ENCODE results near the gene RANBP17.

RANBP17 gene

GRCh38 chr5:170843870-170844269, 17.9 kb upstream of the RANBP17 start:
- 88 to 100% methylated on average over 2 of the region's 2 CpGs for WGBS, 2 experiments
- Histone ChIP-seq H3K4me3 (ENCODE audit: insufficient read depth, low read depth, low read length) (no peak overlapping the region), H3K36me3 (ENCODE audit: control insufficient read depth, insufficient read depth, low read length) (no peaks in the 10 kb centered on the region), H3K27ac (ENCODE audit: insufficient read depth, low read depth, low read length, poor library complexity, severe bottlenecking) (no peak overlapping the region), H3K4me1 (ENCODE audit: control insufficient read depth, insufficient read depth, low read length) (no peaks in the 10 kb centered on the region), H3K9me3 (ENCODE audit: control insufficient read depth, low read length) (no peaks in the 10 kb centered on the region), H3K27me3 (ENCODE audit: control insufficient read depth, insufficient read depth, low read length, poor library complexity, severe bottlenecking) (no peaks in the 10 kb centered on the region)

GRCh38 chr5:170844651-170845050, 17.2 kb upstream of the RANBP17 start:
- no peaks in the 10 kb centered on the region for H3K9me3 ChIP-seq (ENCODE audit: control insufficient read depth, low read length)
- WGBS, 2 experiments: 69 to 72% methylated on average over 2 of the region's 2 CpGs
- no peaks in the 10 kb centered on the region for H3K36me3 ChIP-seq (ENCODE audit: control insufficient read depth, insufficient read depth, low read length)
- no peaks in the 10 kb centered on the region for H3K27me3 ChIP-seq (ENCODE audit: control insufficient read depth, insufficient read depth, low read length, poor library complexity, severe bottlenecking)
- H3K27ac ChIP-seq (ENCODE audit: insufficient read depth, low read depth, low read length, poor library complexity, severe bottlenecking): no peak overlapping the region
- H3K4me1 ChIP-seq (ENCODE audit: control insufficient read depth, insufficient read depth, low read length): no peaks in the 10 kb centered on the region
- H3K4me3 ChIP-seq (ENCODE audit: insufficient read depth, low read depth, low read length): no peak overlapping the region

- no peaks in the 10 kb centered on the region for H3K4me1 ChIP-seq (ENCODE audit: control insufficient read depth, insufficient read depth, low read length)
- no peak overlapping the region for H3K27ac ChIP-seq (ENCODE audit: insufficient read depth, low read depth, low read length, poor library complexity, severe bottlenecking)
- H3K36me3 ChIP-seq (ENCODE audit: control insufficient read depth, insufficient read depth, low read length): no peaks in the 10 kb centered on the region
- no peaks in the 10 kb centered on the region for H3K27me3 ChIP-seq (ENCODE audit: control insufficient read depth, insufficient read depth, low read length, poor library complexity, severe bottlenecking)
- H3K4me3 ChIP-seq (ENCODE audit: insufficient read depth, low read depth, low read length): no peak overlapping the region
- no peaks in the 10 kb centered on the region for H3K9me3 ChIP-seq (ENCODE audit: control insufficient read depth, low read length)
These were observed 15.4 kb upstream of the RANBP17 start for GRCh38 chr5:170846416-170846815.

GRCh38 chr5:170846846-170847245, 15.0 kb upstream of the RANBP17 start:
- H3K4me1 ChIP-seq (ENCODE audit: control insufficient read depth, insufficient read depth, low read length): no peaks in the 10 kb centered on the region
- no peaks in the 10 kb centered on the region for H3K9me3 ChIP-seq (ENCODE audit: control insufficient read depth, low read length)
- H3K27ac ChIP-seq (ENCODE audit: insufficient read depth, low read depth, low read length, poor library complexity, severe bottlenecking): no peak overlapping the region
- no peak overlapping the region for H3K4me3 ChIP-seq (ENCODE audit: insufficient read depth, low read depth, low read length)
- H3K27me3 ChIP-seq (ENCODE audit: control insufficient read depth, insufficient read depth, low read length, poor library complexity, severe bottlenecking): no peaks in the 10 kb centered on the region
- no peaks in the 10 kb centered on the region for H3K36me3 ChIP-seq (ENCODE audit: control insufficient read depth, insufficient read depth, low read length)

- no peaks in the 10 kb centered on the region for H3K9me3 ChIP-seq (ENCODE audit: control insufficient read depth, low read length)
- H3K27me3 ChIP-seq (ENCODE audit: control insufficient read depth, insufficient read depth, low read length, poor library complexity, severe bottlenecking): no peaks in the 10 kb centered on the region
- H3K27ac ChIP-seq (ENCODE audit: insufficient read depth, low read depth, low read length, poor library complexity, severe bottlenecking): no peak overlapping the region
- H3K36me3 ChIP-seq (ENCODE audit: control insufficient read depth, insufficient read depth, low read length): no peaks in the 10 kb centered on the region
- H3K4me1 ChIP-seq (ENCODE audit: control insufficient read depth, insufficient read depth, low read length): no peaks in the 10 kb centered on the region
- 91 to 95% methylated on average over 5 of the region's 5 CpGs for WGBS, 2 experiments
- H3K4me3 ChIP-seq (ENCODE audit: insufficient read depth, low read depth, low read length): no peak overlapping the region
These were observed 13.8 kb upstream of the RANBP17 start for GRCh38 chr5:170848033-170848432.

GRCh38 chr5:170849374-170849773, 12.4 kb upstream of the RANBP17 start:
- H3K4me1 ChIP-seq (ENCODE audit: control insufficient read depth, insufficient read depth, low read length): no peaks in the 10 kb centered on the region
- no peaks in the 10 kb centered on the region for H3K9me3 ChIP-seq (ENCODE audit: control insufficient read depth, low read length)
- H3K36me3 ChIP-seq (ENCODE audit: control insufficient read depth, insufficient read depth, low read length): no peaks in the 10 kb centered on the region
- H3K27ac ChIP-seq (ENCODE audit: insufficient read depth, low read depth, low read length, poor library complexity, severe bottlenecking): no peak overlapping the region
- WGBS, 2 experiments: 73 to 92% methylated on average over 2 of the region's 2 CpGs
- H3K4me3 ChIP-seq (ENCODE audit: insufficient read depth, low read depth, low read length): no peak overlapping the region
- no peaks in the 10 kb centered on the region for H3K27me3 ChIP-seq (ENCODE audit: control insufficient read depth, insufficient read depth, low read length, poor library complexity, severe bottlenecking)

GRCh38 chr5:170854566-170854965, 7.3 kb upstream of the RANBP17 start:
- Histone ChIP-seq H3K27ac (ENCODE audit: insufficient read depth, low read depth, low read length, poor library complexity, severe bottlenecking) (no peak overlapping the region), H3K4me3 (ENCODE audit: insufficient read depth, low read depth, low read length) (no peak overlapping the region), H3K36me3 (ENCODE audit: control insufficient read depth, insufficient read depth, low read length) (no peaks in the 10 kb centered on the region), H3K4me1 (ENCODE audit: control insufficient read depth, insufficient read depth, low read length) (no peaks in the 10 kb centered on the region), H3K9me3 (ENCODE audit: control insufficient read depth, low read length) (no peaks in the 10 kb centered on the region), H3K27me3 (ENCODE audit: control insufficient read depth, insufficient read depth, low read length, poor library complexity, severe bottlenecking) (no peaks in the 10 kb centered on the region)
- 94 to 95% methylated on average over 6 of the region's 6 CpGs for WGBS, 2 experiments

- 100% methylated on average over 2 of the region's 2 CpGs; no CpG with 5 or more reads in 1 of the 2 experiments for WGBS, 2 experiments
- Histone ChIP-seq H3K27ac (ENCODE audit: insufficient read depth, low read depth, low read length, poor library complexity, severe bottlenecking) (no peak overlapping the region), H3K4me3 (ENCODE audit: insufficient read depth, low read depth, low read length) (no peak overlapping the region), H3K4me1 (ENCODE audit: control insufficient read depth, insufficient read depth, low read length) (no peaks in the 10 kb centered on the region), H3K9me3 (ENCODE audit: control insufficient read depth, low read length) (peaks cover 4% of the 10 kb centered on the region), H3K27me3 (ENCODE audit: control insufficient read depth, insufficient read depth, low read length, poor library complexity, severe bottlenecking) (no peaks in the 10 kb centered on the region), H3K36me3 (ENCODE audit: control insufficient read depth, insufficient read depth, low read length) (no peaks in the 10 kb centered on the region)
These were observed 4.8 kb upstream of the RANBP17 start for GRCh38 chr5:170857066-170857465.

- Histone ChIP-seq H3K27ac (ENCODE audit: insufficient read depth, low read depth, low read length, poor library complexity, severe bottlenecking) (no peak overlapping the region), H3K27me3 (ENCODE audit: control insufficient read depth, insufficient read depth, low read length, poor library complexity, severe bottlenecking) (peaks cover 8% of the 10 kb centered on the region), H3K9me3 (ENCODE audit: control insufficient read depth, low read length) (peaks cover 4% of the 10 kb centered on the region), H3K36me3 (ENCODE audit: control insufficient read depth, insufficient read depth, low read length) (no peaks in the 10 kb centered on the region), H3K4me1 (ENCODE audit: control insufficient read depth, insufficient read depth, low read length) (no peaks in the 10 kb centered on the region), H3K4me3 (ENCODE audit: insufficient read depth, low read depth, low read length) (no peak overlapping the region)
These were observed 1.4 kb upstream of the RANBP17 start for GRCh38 chr5:170860415-170860814.

- peaks cover 4% of the 10 kb centered on the region for H3K9me3 ChIP-seq (ENCODE audit: control insufficient read depth, low read length)
- WGBS, 2 experiments: 91 to 97% methylated on average over 5 of the region's 5 CpGs
- no peaks in the 10 kb centered on the region for H3K36me3 ChIP-seq (ENCODE audit: control insufficient read depth, insufficient read depth, low read length)
- no peak overlapping the region for H3K4me3 ChIP-seq (ENCODE audit: insufficient read depth, low read depth, low read length)
- H3K27me3 ChIP-seq (ENCODE audit: control insufficient read depth, insufficient read depth, low read length, poor library complexity, severe bottlenecking): peaks cover 8% of the 10 kb centered on the region
- no peaks in the 10 kb centered on the region for H3K4me1 ChIP-seq (ENCODE audit: control insufficient read depth, insufficient read depth, low read length)
- H3K27ac ChIP-seq (ENCODE audit: insufficient read depth, low read depth, low read length, poor library complexity, severe bottlenecking): no peak overlapping the region
These were observed 776 bp upstream of the RANBP17 start for GRCh38 chr5:170860818-170861666.

- Histone ChIP-seq H3K9me3 (ENCODE audit: control insufficient read depth, low read length) (peaks cover 4% of the 10 kb centered on the region), H3K27me3 (ENCODE audit: control insufficient read depth, insufficient read depth, low read length, poor library complexity, severe bottlenecking) (peaks cover 8% of the 10 kb centered on the region), H3K36me3 (ENCODE audit: control insufficient read depth, insufficient read depth, low read length) (no peaks in the 10 kb centered on the region), H3K27ac (ENCODE audit: insufficient read depth, low read depth, low read length, poor library complexity, severe bottlenecking) (peak overlapping the region; percentile 62), H3K4me3 (ENCODE audit: insufficient read depth, low read depth, low read length) (peak overlapping the region; percentile 72), H3K4me1 (ENCODE audit: control insufficient read depth, insufficient read depth, low read length) (no peaks in the 10 kb centered on the region)
- 10 to 13% methylated on average over 22 to 26 of the region's 26 CpGs for WGBS, 2 experiments
These were observed 226 bp upstream of the RANBP17 start for GRCh38 chr5:170861667-170861916.
